ENCODE results near the gene SLC9C1. TPM values are rescaled to one million over a fixed set of nuclear protein-coding genes. Genes with fewer than 3 reads are reported as not detected.

The SLC9C1 gene
- total RNA-seq, 1 experiment from 2014 or later = 0.79 TPM

GRCh38 chr3:112197131-112197530 lies 96.9 kb downstream of the SLC9C1 start:
- Histone ChIP-seq H3K27ac (ENCODE audit: low read depth, low read length) (no peak overlapping the region), H3K4me2 (ENCODE audit: low read length) (no peak overlapping the region), H3K9ac (ENCODE audit: low read length) (no peak overlapping the region), H3K9me3 (ENCODE audit: control insufficient read depth in 1 of 2, insufficient read depth in 1 of 2, low read depth in 1 of 2, low read length in 2 of 2) (peaks cover 0 to 4% of the 10 kb centered on the region in 2 experiments; a peak in 1 of 4 replicates), H4K20me1 (ENCODE audit: insufficient read depth) (no peaks in the 10 kb centered on the region), H3K9me2 (ENCODE audit: insufficient read depth) (no peaks in the 10 kb centered on the region), H3K4me1 (ENCODE audit: control insufficient read depth in 1 of 2, insufficient read depth in 2 of 2, low read length in 2 of 2) (peaks cover 0 to 13% of the 10 kb centered on the region in 2 experiments; a peak in 2 of 4 replicates), H3K27me3 (ENCODE audit: insufficient read depth, low read length) (no peaks in the 10 kb centered on the region), H3K36me3 (ENCODE audit: control insufficient read depth in 1 of 2, insufficient read depth in 2 of 2, low read length in 2 of 2) (no peaks in the 10 kb centered on the region), H3K79me2 (ENCODE audit: insufficient read depth, low read length) (no peaks in the 10 kb centered on the region), H3K4me3 (replicated peaks in 1 of 2; ENCODE audit: low read depth in 1 of 2, low read length in 2 of 2) (no peak overlapping the region), H2AFZ (ENCODE audit: low read depth, low read length, poor library complexity, severe bottlenecking) (no peak overlapping the region)
- ChIA-PET RAD21 (ENCODE audit: low non-redundant PET in 1 of 2, low total read pairs in 2 of 2, uncharacterized antibody in 2 of 2, unreplicated experiment in 2 of 2) (no interaction called here), CTCF (no interaction called here), POLR2A (no interaction called here)
- intact Hi-C loops (cut with micrococcal nuclease) = no loop called here
- BruUV-seq (replicated peaks) = no TSS peak
- DNase-seq (ENCODE audit: low read depth, low spot score) (no peak), ATAC-seq (no peak)
- TF ChIP-seq EGR1 (IDR thresholded peaks at IDR 0.05; ENCODE audit: low read depth) = no peak
- TF ChIP-seq SRF (IDR thresholded peaks at IDR 0.05; ENCODE audit: low read depth) = no peak
- no peak for TF ChIP-seq REST (IDR thresholded peaks at IDR 0.05; ENCODE audit: low read depth)
- TF ChIP-seq JUND (IDR thresholded peaks at IDR 0.05) = no peak
- no peak for TF ChIP-seq EZH2phosphoT487 (IDR thresholded peaks at IDR 0.05; ENCODE audit: borderline replicate concordance)
- no peak for TF ChIP-seq POLR2AphosphoS5 (IDR thresholded peaks at IDR 0.05; ENCODE audit: low read depth, low read length)
- no peak for TF ChIP-seq ELF1 (IDR thresholded peaks at IDR 0.05; ENCODE audit: borderline replicate concordance, low read depth)
- TF ChIP-seq, protein P1, sequence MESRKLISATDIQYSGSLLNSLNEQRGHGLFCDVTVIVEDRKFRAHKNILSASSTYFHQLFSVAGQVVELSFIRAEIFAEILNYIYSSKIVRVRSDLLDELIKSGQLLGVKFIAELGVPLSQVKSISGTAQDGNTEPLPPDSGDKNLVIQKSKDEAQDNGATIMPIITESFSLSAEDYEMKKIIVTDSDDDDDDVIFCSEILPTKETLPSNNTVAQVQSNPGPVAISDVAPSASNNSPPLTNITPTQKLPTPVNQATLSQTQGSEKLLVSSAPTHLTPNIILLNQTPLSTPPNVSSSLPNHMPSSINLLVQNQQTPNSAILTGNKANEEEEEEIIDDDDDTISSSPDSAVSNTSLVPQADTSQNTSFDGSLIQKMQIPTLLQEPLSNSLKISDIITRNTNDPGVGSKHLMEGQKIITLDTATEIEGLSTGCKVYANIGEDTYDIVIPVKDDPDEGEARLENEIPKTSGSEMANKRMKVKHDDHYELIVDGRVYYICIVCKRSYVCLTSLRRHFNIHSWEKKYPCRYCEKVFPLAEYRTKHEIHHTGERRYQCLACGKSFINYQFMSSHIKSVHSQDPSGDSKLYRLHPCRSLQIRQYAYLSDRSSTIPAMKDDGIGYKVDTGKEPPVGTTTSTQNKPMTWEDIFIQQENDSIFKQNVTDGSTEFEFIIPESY (IDR thresholded peaks at IDR 0.05; ENCODE audit: extremely low read depth, insufficient replicate concordance, low read length) = no peak
- no peak for TF ChIP-seq TCF7L2 (IDR thresholded peaks at IDR 0.05; ENCODE audit: borderline replicate concordance, extremely low read depth, insufficient read depth, insufficient read length)
- TF ChIP-seq SIN3A (IDR thresholded peaks at IDR 0.05; ENCODE audit: low read depth) = no peak
- no peak for TF ChIP-seq EZH2 (IDR thresholded peaks at IDR 0.05)
- TF ChIP-seq, protein P2, sequence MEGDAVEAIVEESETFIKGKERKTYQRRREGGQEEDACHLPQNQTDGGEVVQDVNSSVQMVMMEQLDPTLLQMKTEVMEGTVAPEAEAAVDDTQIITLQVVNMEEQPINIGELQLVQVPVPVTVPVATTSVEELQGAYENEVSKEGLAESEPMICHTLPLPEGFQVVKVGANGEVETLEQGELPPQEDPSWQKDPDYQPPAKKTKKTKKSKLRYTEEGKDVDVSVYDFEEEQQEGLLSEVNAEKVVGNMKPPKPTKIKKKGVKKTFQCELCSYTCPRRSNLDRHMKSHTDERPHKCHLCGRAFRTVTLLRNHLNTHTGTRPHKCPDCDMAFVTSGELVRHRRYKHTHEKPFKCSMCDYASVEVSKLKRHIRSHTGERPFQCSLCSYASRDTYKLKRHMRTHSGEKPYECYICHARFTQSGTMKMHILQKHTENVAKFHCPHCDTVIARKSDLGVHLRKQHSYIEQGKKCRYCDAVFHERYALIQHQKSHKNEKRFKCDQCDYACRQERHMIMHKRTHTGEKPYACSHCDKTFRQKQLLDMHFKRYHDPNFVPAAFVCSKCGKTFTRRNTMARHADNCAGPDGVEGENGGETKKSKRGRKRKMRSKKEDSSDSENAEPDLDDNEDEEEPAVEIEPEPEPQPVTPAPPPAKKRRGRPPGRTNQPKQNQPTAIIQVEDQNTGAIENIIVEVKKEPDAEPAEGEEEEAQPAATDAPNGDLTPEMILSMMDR (IDR thresholded peaks at IDR 0.05 in 2 of 3, conservative IDR thresholded peaks at IDR 0.05 in 1 of 3; ENCODE audit: borderline replicate concordance in 1 of 3, insufficient read depth in 1 of 3, low read depth in 2 of 3, low read length in 2 of 3) = no peak
- TF ChIP-seq FOSL1 (IDR thresholded peaks at IDR 0.05; ENCODE audit: low read depth) = no peak
- TF ChIP-seq SP1 (IDR thresholded peaks at IDR 0.05; ENCODE audit: low read depth) = no peak
- TF ChIP-seq ZFX (IDR thresholded peaks at IDR 0.05) = no peak
- TF ChIP-seq CBX3 (IDR thresholded peaks at IDR 0.05; ENCODE audit: low read depth) = no peak
- TF ChIP-seq POLR2A (IDR thresholded peaks at IDR 0.05; ENCODE audit: borderline replicate concordance, extremely low read depth, insufficient read depth, insufficient read length) = no peak
- TF ChIP-seq, protein P3, sequence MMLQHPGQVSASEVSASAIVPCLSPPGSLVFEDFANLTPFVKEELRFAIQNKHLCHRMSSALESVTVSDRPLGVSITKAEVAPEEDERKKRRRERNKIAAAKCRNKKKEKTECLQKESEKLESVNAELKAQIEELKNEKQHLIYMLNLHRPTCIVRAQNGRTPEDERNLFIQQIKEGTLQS (IDR thresholded peaks at IDR 0.05) = no peak

Measured in HCT116 (cell line).